ENCODE measurements around the gene FAM193B. TPM values are rescaled to one million over a fixed set of nuclear protein-coding genes. Genes with fewer than 3 reads are reported as not detected.

Gene FAM193B
- total and polyA plus RNA-seq, 9 of the 15 experiments (the other 6 are each of a cell fraction or from before 2014, with no cell fraction given): 4.4 to 76.4 (median 37.3) TPM

DNA sequence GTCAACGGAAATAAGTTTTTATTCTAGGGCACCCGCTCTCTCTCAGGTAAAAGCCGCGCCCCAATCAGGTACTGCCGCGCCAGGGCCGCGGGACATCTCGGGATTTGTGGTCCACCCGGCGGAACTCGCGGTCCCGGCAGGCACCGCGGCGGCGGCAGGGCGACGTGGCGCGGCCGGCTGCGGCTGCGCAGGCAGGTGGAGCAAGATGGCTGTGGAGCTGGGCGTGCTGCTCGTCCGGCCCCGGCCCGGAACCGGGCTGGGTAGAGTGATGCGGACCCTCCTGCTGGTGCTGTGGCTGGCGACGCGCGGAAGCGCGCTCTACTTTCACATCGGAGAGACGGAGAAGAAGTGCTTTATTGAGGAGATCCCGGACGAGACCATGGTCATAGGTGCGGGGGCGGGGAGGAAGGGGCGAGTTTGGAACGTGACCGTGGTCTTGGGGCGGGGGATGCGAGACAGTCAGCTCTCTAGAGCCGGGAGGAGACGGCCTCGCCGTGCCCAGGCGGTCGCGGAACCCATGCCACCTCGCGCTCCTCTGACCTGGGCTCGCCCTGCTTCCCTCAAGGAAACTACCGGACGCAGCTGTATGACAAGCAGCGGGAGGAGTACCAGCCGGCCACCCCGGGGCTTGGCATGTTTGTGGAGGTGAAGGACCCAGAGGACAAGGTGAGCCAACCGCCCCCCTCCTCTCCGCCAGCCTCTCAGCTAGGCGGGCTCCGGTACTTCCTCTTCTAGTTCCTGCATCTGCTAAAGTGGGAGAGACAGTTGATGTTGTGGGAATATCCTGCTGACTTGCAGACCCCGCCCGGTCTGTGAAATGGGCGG lies 37.9 kb upstream of the FAM193B start, which contains the start of gene TMED9 (continued):
- TF ChIP-seq DIDO1 (tag; IDR thresholded peaks at IDR 0.05; ENCODE audit: low read depth): 0 out of 2 replicates have a peak, but pooled peaks have one; percentile 39
- TF ChIP-seq POLR2H (tag; IDR thresholded peaks at IDR 0.05; ENCODE audit: low read depth): peak; percentile 85
- TF ChIP-seq, protein P1, sequence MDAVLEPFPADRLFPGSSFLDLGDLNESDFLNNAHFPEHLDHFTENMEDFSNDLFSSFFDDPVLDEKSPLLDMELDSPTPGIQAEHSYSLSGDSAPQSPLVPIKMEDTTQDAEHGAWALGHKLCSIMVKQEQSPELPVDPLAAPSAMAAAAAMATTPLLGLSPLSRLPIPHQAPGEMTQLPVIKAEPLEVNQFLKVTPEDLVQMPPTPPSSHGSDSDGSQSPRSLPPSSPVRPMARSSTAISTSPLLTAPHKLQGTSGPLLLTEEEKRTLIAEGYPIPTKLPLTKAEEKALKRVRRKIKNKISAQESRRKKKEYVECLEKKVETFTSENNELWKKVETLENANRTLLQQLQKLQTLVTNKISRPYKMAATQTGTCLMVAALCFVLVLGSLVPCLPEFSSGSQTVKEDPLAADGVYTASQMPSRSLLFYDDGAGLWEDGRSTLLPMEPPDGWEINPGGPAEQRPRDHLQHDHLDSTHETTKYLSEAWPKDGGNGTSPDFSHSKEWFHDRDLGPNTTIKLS (IDR thresholded peaks at IDR 0.05; ENCODE audit: borderline replicate concordance, low read depth): peak; percentile 100
- peak; percentile 97 for TF ChIP-seq EGR1 (conservative IDR thresholded peaks at IDR 0.05)
- TF ChIP-seq, protein P2, sequence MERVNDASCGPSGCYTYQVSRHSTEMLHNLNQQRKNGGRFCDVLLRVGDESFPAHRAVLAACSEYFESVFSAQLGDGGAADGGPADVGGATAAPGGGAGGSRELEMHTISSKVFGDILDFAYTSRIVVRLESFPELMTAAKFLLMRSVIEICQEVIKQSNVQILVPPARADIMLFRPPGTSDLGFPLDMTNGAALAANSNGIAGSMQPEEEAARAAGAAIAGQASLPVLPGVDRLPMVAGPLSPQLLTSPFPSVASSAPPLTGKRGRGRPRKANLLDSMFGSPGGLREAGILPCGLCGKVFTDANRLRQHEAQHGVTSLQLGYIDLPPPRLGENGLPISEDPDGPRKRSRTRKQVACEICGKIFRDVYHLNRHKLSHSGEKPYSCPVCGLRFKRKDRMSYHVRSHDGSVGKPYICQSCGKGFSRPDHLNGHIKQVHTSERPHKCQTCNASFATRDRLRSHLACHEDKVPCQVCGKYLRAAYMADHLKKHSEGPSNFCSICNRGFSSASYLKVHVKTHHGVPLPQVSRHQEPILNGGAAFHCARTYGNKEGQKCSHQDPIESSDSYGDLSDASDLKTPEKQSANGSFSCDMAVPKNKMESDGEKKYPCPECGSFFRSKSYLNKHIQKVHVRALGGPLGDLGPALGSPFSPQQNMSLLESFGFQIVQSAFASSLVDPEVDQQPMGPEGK (CRISPR knock-in tag; IDR thresholded peaks at IDR 0.05; ENCODE audit: borderline replicate concordance): no peak
- TF ChIP-seq, protein P3, sequence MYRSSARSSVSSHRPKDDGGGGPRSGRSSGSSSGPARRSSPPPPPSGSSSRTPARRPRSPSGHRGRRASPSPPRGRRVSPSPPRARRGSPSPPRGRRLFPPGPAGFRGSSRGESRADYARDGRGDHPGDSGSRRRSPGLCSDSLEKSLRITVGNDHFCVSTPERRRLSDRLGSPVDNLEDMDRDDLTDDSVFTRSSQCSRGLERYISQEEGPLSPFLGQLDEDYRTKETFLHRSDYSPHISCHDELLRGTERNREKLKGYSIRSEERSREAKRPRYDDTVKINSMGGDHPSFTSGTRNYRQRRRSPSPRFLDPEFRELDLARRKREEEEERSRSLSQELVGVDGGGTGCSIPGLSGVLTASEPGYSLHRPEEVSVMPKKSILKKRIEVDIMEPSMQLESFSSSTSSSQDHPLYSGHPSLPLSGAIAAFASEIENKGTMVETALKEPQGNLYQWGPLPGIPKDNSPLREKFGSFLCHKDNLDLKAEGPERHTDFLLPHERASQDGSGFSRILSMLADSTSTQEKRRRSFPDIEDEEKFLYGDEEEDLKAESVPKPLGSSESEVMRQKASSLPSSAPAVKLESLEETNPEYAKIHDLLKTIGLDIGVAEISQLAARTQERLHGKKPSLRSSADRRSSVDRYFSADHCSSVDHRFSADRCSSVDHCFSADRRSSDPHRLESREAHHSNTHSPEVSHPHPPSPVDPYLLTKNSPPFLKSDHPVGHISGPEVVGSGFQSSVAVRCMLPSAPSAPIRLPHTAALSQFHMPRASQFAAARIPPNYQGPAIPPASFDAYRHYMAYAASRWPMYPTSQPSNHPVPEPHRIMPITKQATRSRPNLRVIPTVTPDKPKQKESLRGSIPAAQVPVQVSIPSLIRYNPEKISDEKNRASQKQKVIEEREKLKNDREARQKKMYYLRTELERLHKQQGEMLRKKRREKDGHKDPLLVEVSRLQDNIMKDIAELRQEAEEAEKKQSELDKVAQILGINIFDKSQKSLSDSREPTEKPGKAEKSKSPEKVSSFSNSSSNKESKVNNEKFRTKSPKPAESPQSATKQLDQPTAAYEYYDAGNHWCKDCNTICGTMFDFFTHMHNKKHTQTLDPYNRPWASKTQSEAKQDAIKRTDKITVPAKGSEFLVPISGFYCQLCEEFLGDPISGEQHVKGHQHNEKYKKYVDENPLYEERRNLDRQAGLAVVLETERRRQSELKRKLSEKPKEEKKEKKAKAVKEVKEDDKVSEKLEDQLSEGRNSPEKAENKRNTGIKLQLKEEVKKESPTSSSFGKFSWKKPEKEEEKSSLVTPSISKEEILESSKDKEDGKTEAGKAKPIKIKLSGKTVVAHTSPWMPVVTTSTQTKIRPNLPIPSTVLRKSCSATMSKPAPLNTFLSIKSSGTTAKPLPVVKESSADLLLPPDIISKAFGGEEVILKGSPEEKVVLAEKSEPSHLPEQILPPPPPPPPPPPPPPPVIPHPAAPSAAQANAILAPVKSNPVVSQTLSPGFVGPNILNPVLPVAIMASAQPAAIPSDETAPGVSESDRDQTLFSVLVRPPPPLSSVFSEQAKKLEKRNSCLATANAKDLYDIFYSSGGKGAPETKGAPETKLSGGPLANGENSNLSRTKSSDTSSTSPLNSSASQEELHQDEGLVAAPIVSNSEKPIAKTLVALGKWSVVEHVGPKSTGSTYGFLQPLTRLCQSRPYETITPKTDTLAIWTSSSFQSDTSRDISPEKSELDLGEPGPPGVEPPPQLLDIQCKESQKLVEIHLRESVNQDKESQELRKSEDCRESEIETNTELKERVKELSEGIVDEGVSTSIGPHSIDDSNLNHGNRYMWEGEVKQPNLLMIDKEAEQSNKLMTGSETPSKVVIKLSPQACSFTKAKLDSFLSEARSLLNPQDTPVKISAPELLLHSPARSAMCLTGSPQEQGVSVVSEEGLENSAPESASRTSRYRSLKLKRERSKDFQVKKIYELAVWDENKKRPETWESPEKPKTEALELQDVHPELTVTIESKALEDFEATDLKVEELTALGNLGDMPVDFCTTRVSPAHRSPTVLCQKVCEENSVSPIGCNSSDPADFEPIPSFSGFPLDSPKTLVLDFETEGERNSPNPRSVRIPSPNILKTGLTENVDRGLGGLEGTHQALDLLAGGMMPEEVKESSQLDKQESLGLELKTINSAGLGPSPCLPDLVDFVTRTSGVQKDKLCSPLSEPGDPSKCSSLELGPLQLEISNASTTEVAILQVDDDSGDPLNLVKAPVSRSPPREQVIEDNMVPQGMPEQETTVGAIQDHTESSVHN (IDR thresholded peaks at IDR 0.05; ENCODE audit: borderline replicate concordance in 1 of 2, low read depth in 1 of 2): no peak
- no peak for TF ChIP-seq FOS (IDR thresholded peaks at IDR 0.05; ENCODE audit: extremely low read depth, insufficient read length)
- TF ChIP-seq MECOM (CRISPR knock-in tag; IDR thresholded peaks at IDR 0.05): no peak
- TF ChIP-seq SAFB (IDR thresholded peaks at IDR 0.05; ENCODE audit: borderline replicate concordance, low read depth, low read length): no peak

Data from K562 (cell line).